ENCODE results near the gene CDC20.

CDC20 gene

GRCh38 chr1:43329995-43330751 lies 28.6 kb upstream of the CDC20 start:
- no peak for DNase-seq (ENCODE audit: low read depth)

- DNase-seq (ENCODE audit: low read depth): no peak
Measured at GRCh38 chr1:43331688-43332087, 27.1 kb upstream of the CDC20 start.

- DNase-seq (ENCODE audit: low read depth): no peak
Measured at GRCh38 chr1:43334453-43335205, 24.2 kb upstream of the CDC20 start.

- no peak for DNase-seq (ENCODE audit: low read depth)
Measured at GRCh38 chr1:43337588-43337987, 21.2 kb upstream of the CDC20 start, which contains the start of gene MPL. Gene MPL (plus strand): TSS chr1:43337818. CDS start chr1:43337849, 31 bp downstream.

GRCh38 chr1:43338001-43338400 lies 20.8 kb upstream of the CDC20 start:
- no peak for DNase-seq (ENCODE audit: low read depth)

GRCh38 chr1:43339584-43340232 lies 19.1 kb upstream of the CDC20 start:
- DNase-seq (ENCODE audit: low read depth): no peak

- no peak for DNase-seq (ENCODE audit: low read depth)
Measured at GRCh38 chr1:43340559-43340958, 18.2 kb upstream of the CDC20 start.

- DNase-seq (ENCODE audit: low read depth): no peak
Measured at GRCh38 chr1:43344267-43344850, 14.4 kb upstream of the CDC20 start.

GRCh38 chr1:43345120-43345519 lies 13.7 kb upstream of the CDC20 start:
- DNase-seq (ENCODE audit: low read depth): no peak

GRCh38 chr1:43346636-43347035 lies 12.1 kb upstream of the CDC20 start:
- no peak for DNase-seq (ENCODE audit: low read depth)

- no peak for DNase-seq (ENCODE audit: low read depth)
Measured at GRCh38 chr1:43348343-43348808, 10.4 kb upstream of the CDC20 start.

- no peak for DNase-seq (ENCODE audit: low read depth)
Measured at GRCh38 chr1:43348809-43349593, 9.8 kb upstream of the CDC20 start.

GRCh38 chr1:43349594-43350306 lies 9.0 kb upstream of the CDC20 start:
- no peak for DNase-seq (ENCODE audit: low read depth)

- DNase-seq (ENCODE audit: low read depth): no peak
Measured at GRCh38 chr1:43350976-43351375, 7.8 kb upstream of the CDC20 start.

- DNase-seq (ENCODE audit: low read depth): no peak
Measured at GRCh38 chr1:43351421-43352350, 7.1 kb upstream of the CDC20 start.

GRCh38 chr1:43352351-43352705 lies 6.5 kb upstream of the CDC20 start:
- no peak for DNase-seq (ENCODE audit: low read depth)

- no peak for DNase-seq (ENCODE audit: low read depth)
Measured at GRCh38 chr1:43352881-43353280, 5.9 kb upstream of the CDC20 start.

GRCh38 chr1:43354471-43354870 lies 4.3 kb upstream of the CDC20 start:
- DNase-seq (ENCODE audit: low read depth): no peak

GRCh38 chr1:43354936-43355335 lies 3.8 kb upstream of the CDC20 start:
- no peak for DNase-seq (ENCODE audit: low read depth)

GRCh38 chr1:43357251-43357650 lies 1.5 kb upstream of the CDC20 start:
- no peak for DNase-seq (ENCODE audit: low read depth)

Data from stimulated activated CD8-positive, alpha-beta memory T cell treated with anti-CD3 and anti-CD28 coated beads, Interleukin-12 subunit alpha, Interleukin-12 subunit beta, amount 100 ng/mL, for 1 hour (primary cell).